NCI-H2081 (cell line): ENCODE results near the gene FCHSD2.
"Not testable (repeated sequence)": the region's sequence is repeated elsewhere in the genome, so short reads cannot be mapped to it uniquely, and the experiment has no call there.

Experiments
- DNase-seq, 2 experiments: peaks; one replicate each; lab custom pipeline; 2025; lab: John Stamatoyannopoulos, UW

The FCHSD2 gene

DNA sequence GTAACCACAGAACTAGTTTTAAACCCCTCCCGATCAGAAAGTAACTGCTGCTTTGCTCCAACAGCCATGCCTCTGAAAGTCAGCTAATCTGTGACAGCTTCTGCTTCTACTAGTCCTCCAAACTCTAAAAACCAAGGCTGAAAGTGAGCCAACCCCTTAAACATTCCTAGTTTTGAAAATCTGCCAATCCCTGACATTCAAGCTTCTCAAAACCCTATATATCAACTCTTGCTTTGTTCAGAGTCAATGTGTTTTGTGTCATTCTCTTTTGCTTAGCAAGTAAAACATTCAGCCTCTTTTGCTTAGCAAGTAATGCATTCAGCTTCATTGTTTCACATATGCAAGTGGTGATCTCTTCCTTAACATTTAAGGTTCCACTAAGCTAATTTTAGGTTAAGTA is 271.0 kb downstream of the FCHSD2 start:
- DNase-seq: no peak

DNA sequence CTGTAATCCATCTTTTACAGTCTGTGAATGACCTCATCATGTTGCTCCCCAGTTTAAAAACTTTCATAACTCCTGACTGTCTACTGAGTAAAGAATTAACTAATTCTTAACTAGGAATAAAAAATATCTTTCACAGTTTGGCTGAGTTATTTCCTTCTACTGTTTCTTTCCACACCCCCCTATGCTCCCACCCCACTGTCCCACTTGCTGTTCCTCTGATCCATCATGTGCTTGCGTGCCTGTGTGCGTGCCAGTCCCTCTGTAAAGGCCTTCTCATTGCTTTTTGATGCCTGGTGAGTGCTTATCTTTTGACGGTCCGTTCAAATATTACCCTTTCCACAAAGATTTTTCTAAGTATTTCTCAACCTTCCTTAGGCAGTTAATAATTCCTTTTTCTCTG is 272.3 kb downstream of the FCHSD2 start:
- DNase-seq: no peak

GRCh38 chr11:72867970-72868369 is 274.1 kb downstream of the FCHSD2 start:
- no peak for DNase-seq

GRCh38 chr11:72864702-72865655 is 277.1 kb downstream of the FCHSD2 start:
- no peak for DNase-seq

- no peak for DNase-seq
Observed at GRCh38 chr11:72863916-72864315, 278.2 kb downstream of the FCHSD2 start.

DNA sequence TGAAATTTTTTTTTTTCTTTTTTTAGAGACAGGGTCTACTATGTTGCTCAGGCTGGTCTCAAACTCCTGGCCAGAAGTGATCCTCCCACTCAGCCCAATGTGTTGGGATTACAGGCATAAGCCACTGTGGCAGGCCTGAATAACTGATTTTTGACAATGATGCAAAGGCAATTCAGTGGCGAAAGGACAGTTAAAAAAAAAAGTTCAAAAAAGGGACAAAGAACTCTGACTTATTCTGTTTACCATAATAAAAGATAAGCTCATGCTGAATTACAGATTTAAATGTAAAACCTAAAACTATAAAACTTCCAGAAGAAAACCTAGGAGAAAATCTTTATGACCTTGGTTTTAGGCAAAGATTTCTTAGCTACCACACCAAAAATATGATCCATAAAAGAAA is 279.0 kb downstream of the FCHSD2 start:
- DNase-seq: no peak

- no peak for DNase-seq
Observed at GRCh38 chr11:72860592-72860991, 281.5 kb downstream of the FCHSD2 start.

- DNase-seq: no peak
Observed at GRCh38 chr11:72860010-72860409, 282.1 kb downstream of the FCHSD2 start.

- no peak for DNase-seq
Observed at GRCh38 chr11:72859126-72859525, 283.0 kb downstream of the FCHSD2 start.

DNA sequence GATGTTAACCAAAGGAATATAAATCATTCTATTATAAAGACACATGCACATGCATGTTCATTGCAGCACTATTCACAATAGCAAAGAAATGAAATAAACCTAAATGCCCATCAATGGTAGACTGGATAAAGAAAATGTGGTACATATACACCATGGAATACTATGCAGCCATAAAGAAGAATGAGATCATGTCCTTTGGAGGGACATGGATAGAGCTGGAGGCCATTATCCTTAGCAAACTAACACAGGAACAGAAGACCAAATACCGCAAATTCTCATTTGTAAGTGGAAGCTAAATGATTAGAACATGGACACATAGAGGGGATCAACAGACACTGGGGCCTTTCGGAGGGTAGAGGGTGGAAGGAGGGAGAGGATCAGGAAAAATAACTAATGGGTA is 283.9 kb downstream of the FCHSD2 start:
- not testable (repeated sequence) for DNase-seq

- DNase-seq: no peak
Observed at GRCh38 chr11:72856551-72857345, 285.4 kb downstream of the FCHSD2 start.

DNA sequence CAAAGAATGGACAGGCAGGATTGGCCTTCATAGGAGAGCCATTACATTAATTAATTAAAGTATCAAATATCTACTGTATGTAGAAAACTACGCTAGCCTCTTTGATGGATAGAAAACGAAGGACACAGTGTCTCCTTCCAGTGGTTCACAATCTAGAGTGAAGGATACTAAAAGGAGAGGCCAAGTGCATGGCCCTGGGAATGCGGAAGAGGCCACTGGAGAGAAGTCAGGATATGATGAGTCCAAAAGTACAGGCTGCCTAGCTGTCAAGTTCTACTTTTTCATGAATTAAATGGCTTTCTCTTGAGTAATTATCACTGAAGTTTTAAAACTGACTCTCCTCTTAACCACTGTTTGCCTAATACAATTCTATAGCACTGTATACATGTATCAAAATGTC is 286.1 kb downstream of the FCHSD2 start:
- DNase-seq: no peak

GRCh38 chr11:72851726-72852125 is 290.4 kb downstream of the FCHSD2 start:
- DNase-seq: no peak

DNA sequence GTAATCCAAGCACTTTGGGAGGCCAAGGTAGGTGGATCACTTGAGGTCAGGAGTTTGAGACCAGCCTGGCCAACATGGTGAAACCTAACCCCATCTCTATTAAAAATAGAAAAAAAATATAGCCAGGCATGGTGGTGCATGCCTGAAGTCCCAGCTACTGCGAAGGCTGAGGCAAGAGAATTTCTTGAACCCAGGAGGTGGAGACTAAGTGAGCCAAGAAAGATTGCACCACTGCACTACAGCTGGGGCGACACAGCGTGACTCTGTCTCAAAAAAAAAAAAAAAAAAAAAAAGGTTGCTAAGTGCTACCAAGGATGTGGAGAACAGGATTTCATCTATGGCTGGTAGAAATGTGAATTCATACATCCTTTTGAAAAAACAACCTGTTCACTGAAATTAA is 291.3 kb downstream of the FCHSD2 start:
- no peak for DNase-seq

GRCh38 chr11:72848846-72849466 is 293.2 kb downstream of the FCHSD2 start:
- DNase-seq: peak; percentile 33 to 41

DNA sequence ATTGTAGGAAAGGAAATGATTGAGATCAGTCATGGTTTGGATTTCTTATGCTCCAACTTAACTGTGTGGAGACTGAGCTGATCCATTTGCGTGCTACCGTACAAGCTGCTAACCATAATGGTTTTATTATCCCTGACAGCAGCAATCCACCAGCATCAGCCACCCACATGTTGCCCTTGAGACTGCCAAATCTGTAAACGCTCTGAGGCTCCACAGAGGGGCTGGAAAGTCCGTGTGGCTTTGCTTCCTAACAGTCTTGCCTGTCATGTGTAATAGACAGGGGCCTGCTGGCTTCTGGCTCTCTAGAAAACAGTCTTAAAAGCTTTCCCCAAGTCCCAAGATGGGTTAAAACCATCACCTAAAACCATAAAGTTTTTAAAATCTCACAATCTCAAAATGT is 297.8 kb downstream of the FCHSD2 start:
- DNase-seq: no peak

DNA sequence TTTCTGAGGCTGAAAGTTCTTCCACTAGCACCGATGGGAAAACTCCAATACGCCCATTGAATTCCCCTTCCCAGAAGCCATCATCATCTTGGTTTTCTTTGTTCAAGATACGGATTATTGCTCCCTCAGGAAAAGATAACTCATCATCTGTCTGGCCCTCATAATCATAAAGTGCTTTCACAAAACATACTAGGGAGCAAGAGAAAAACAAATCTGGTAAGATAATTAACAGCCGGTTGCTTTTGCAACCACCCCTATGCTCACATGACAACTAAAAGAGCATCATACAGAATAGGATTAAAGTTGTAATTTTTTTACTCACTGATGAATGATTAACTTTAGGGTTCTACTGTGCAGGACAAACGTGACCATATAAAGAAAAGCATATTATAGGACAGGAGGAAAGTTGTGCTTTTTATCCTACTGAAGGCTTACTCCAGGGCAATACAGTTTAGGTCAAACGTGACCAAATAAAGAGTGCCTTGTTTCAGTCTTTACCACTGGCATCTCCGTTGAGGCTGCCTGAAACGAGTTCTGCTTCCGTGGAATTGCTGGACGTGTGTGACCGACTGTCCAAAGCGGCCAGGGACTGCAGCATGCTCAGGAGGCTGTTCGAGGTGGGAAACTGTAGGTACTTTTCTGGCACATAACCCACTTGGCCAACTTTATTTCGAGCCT is 299.3 kb downstream of the FCHSD2 start:
- no peak for DNase-seq

GRCh38 chr11:72842126-72842525 is 300.0 kb downstream of the FCHSD2 start:
- DNase-seq: no peak

GRCh38 chr11:72841397-72841796 is 300.7 kb downstream of the FCHSD2 start:
- DNase-seq: no peak

DNA sequence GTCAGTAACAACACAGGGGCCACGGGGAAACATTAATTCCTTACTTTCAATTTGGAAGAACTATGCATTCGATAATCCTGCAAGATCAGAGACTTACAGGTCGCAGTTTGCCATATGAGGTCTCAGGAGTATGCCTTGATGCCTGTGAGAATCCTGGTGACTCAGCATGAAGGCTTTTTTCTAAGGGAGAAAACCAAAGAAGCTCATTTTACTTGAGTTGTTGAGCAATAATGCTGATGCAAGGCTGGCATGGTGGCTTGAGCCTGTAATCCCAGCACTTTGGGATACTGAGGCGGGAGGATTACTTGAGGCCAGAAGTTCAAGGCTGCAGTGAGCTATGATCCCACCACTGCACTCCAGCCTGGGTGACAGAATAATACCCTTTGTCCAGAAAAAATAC is 301.3 kb downstream of the FCHSD2 start:
- DNase-seq: no peak

DNA sequence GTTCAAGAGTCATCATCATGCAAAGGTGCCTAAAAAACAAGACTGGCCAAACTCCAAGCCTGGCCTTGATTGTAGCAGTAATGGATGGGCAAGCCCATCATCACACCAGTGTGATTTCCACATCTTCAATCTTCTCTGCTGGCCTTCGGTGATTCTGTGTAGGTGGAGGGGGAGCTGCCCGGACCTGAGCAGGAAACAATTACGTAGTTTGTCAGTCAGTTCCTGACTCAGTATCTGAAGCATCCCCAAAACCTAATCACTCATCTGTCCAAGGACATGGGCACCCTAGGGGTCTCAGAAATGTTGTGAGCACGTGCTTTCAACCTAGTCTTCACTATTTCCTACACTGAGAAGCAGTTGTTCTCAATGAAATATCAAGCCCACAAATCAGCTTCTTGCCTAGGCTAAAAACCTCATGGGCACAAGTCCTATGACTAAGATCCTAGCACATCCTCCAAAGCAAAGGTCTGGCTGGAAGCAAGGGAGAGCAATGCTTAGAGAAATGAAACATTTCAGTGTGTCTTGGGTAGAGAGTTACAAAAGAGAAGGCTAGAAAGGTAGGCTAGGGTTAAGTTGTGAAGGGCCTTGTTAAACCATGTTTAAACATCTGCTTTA is 303.3 kb downstream of the FCHSD2 start:
- no peak for DNase-seq

DNA sequence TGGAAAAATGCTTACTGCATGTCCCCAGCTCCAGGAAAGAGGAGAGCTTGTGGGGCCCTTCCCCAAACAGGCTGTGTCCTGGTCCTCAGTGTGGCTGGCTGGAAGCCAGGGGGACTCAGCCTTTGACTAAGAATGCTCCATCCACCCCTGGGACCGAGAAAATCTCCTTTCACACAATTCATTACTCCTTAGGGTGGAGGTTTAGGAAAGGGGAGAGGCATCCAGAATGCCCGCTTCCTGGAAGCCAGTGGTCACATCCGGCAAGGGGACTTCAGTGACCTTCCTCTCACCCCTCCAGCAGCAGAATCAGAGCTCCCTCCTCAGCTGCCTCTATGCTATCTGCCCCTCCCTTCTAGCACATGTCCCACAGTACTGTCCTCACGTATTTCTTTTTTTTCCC is 306.0 kb downstream of the FCHSD2 start:
- DNase-seq: no peak
